Liver (tissue), 9 donors: ENCODE measurements around the gene NDUFS1. TPM values are rescaled to one million over a fixed set of nuclear protein-coding genes. Genes with fewer than 3 reads are reported as not detected.
"Not testable (repeated sequence)": the region's sequence is repeated elsewhere in the genome, so short reads cannot be mapped to it uniquely, and the experiment has no call there.

ENCODE experiments used
- DNase-seq: peaks from one replicate; pipeline ENCODE4 v3.0.0-alpha.2; 2017; ENCODE audit warnings: low spot score
- H3K27ac ChIP-seq, 2 donors: one replicate each; pipeline ENCODE4 v1.7.0; 2013; ENCODE audit warnings: inconsistent platforms in 2 of 2, low read length in 2 of 2, control low read depth in 1 of 2, low read depth in 1 of 2, mild to moderate bottlenecking in 1 of 2
- H3K27me3 ChIP-seq, 4 donors: one replicate each; pipeline versions ENCODE4 v1.6.1 to v1.7.0; 2013; ENCODE audit warnings: low read length in 3 of 4, inconsistent platforms in 1 of 4, mild to moderate bottlenecking in 1 of 4, moderate library complexity in 1 of 4; ENCODE audit not compliant: control insufficient read depth in 4 of 4, insufficient read depth in 4 of 4
- H3K36me3 ChIP-seq, 4 donors: one replicate each; pipeline versions ENCODE4 v1.6.1 to v1.7.0; 2013; ENCODE audit warnings: low read length in 3 of 4, mild to moderate bottlenecking in 3 of 4, low read depth in 1 of 4, moderate library complexity in 1 of 4; ENCODE audit not compliant: control insufficient read depth in 4 of 4, insufficient read depth in 3 of 4
- H3K4me1 ChIP-seq, 4 donors: one replicate each; pipeline versions ENCODE4 v1.6.1 to v1.7.0; 2013; ENCODE audit warnings: low read length in 3 of 4, mild to moderate bottlenecking in 3 of 4, moderate library complexity in 1 of 4; ENCODE audit not compliant: control insufficient read depth in 4 of 4, insufficient read depth in 4 of 4
- H3K4me3 ChIP-seq, 3 donors: one replicate each; pipeline versions ENCODE4 v1.6.1 to v1.7.0; 2013; ENCODE audit warnings: low read length in 3 of 3, control low read depth in 1 of 3, low read depth in 1 of 3, mild to moderate bottlenecking in 1 of 3
- H3K9ac ChIP-seq, 2 donors: one replicate each; pipeline ENCODE4 v1.7.0; 2013; ENCODE audit warnings: low read length in 2 of 2, mild to moderate bottlenecking in 2 of 2, moderate library complexity in 2 of 2, control low read depth in 1 of 2, low read depth in 1 of 2
- H3K9me3 ChIP-seq, 4 donors: one replicate each; pipeline versions ENCODE4 v1.6.1 to v1.7.0; 2013; ENCODE audit warnings: low read length in 3 of 4; ENCODE audit not compliant: control insufficient read depth in 4 of 4
- CTCF ChIP-seq: fragments of 150-350 bp; IDR thresholded peaks from 2 replicates; pipeline ENCODE4 v1.5.1; 2017; ENCODE audit warnings: improper control_type of control experiment, low read depth, low read length; ENCODE audit not compliant: missing input control
- EGR1 ChIP-seq, 2 donors: IDR thresholded peaks; 2 replicates each; pipeline ENCODE4 v1.6.1; 2016 to 2018; ENCODE audit warnings: antibody characterized with exemption in 2 of 2, low read depth in 2 of 2
- FOXA1 ChIP-seq: IDR thresholded peaks from 2 replicates; pipeline ENCODE4 v1.6.1; 2016; ENCODE audit warnings: antibody characterized with exemption
- FOXA2 ChIP-seq: IDR thresholded peaks from 2 replicates; pipeline ENCODE4 v1.6.1; 2016; ENCODE audit warnings: antibody characterized with exemption
- GABPA ChIP-seq, 2 donors: IDR thresholded peaks in 1 of 2; conservative IDR thresholded peaks in 1 of 2; 2 replicates each; pipeline ENCODE4 v1.6.1; 2016; ENCODE audit warnings: antibody characterized with exemption in 2 of 2, mild to moderate bottlenecking in 1 of 2, moderate library complexity in 1 of 2
- HNF4A ChIP-seq, 2 donors: conservative IDR thresholded peaks; 2 replicates each; pipeline ENCODE4 v1.6.1; 2016; ENCODE audit warnings: antibody characterized with exemption in 2 of 2, mild to moderate bottlenecking in 2 of 2
- HNF4G ChIP-seq: IDR thresholded peaks from 2 replicates; pipeline ENCODE4 v1.6.1; 2016; ENCODE audit warnings: antibody characterized with exemption
- JUND ChIP-seq, 2 donors: IDR thresholded peaks; 2 replicates each; pipeline ENCODE4 v1.6.1; 2016; ENCODE audit warnings: antibody characterized with exemption in 2 of 2
- NR2F2 ChIP-seq: IDR thresholded peaks from 2 replicates; pipeline ENCODE4 v1.6.1; 2016; ENCODE audit warnings: antibody characterized with exemption
- RAD21 ChIP-seq, 2 donors: IDR thresholded peaks; 2 replicates each; pipeline ENCODE4 v1.6.1; 2016; ENCODE audit warnings: antibody characterized with exemption in 2 of 2, mild to moderate bottlenecking in 2 of 2
- RXRA ChIP-seq, 2 donors: IDR thresholded peaks; 2 replicates each; pipeline ENCODE4 v1.6.1; 2017 to 2018; ENCODE audit warnings: antibody characterized with exemption in 2 of 2, mild to moderate bottlenecking in 1 of 2
- SP1 ChIP-seq: IDR thresholded peaks from 2 replicates; pipeline ENCODE4 v1.6.1; 2018; ENCODE audit warnings: antibody characterized with exemption, mild to moderate bottlenecking
- TAF1 ChIP-seq: conservative IDR thresholded peaks from 2 replicates; pipeline ENCODE4 v1.6.1; 2016; ENCODE audit warnings: antibody characterized with exemption, mild to moderate bottlenecking
- YY1 ChIP-seq: IDR thresholded peaks from 2 replicates; pipeline ENCODE4 v1.6.1; 2016; ENCODE audit warnings: antibody characterized with exemption, mild to moderate bottlenecking
- WGBS: extraction: QIAGEN DNeasy Blood & Tissue Kit; methylation state at CpG from one replicate; pipeline ENCODE4 v1.1.7; 2013; 5-methylcytosine and 5-hydroxymethylcytosine counted together
- polyA plus RNA-seq, 2 donors: library from polyadenylated mRNA; stranded (reverse) in 1 of 2; unstranded in 1 of 2; fragments of 200-250 nt in 1 of 2; fragments of >200 nt in 1 of 2; fragmentation: Nextera tagmentation in 1 of 2; extraction: Ambion mirVana in 1 of 2; gene quantifications; one replicate each; pipeline versions ENCODE4 v1.2.1 to v1.2.3, GENCODE V29; 2013 to 2015
- total RNA-seq, 2 donors: library from RNA; depleted of rRNA; stranded (reverse); fragments of >200 nt; gene quantifications; one replicate each; pipeline ENCODE4 v1.2.3, GENCODE V29; 2014
- TF ChIP-seq, protein P1 (sequence below): IDR thresholded peaks from 2 replicates; pipeline ENCODE4 v1.6.1; 2016; ENCODE audit warnings: antibody characterized with exemption, mild to moderate bottlenecking
- TF ChIP-seq, protein P2 (sequence below): IDR thresholded peaks from 2 replicates; pipeline ENCODE4 v1.6.1; 2016; ENCODE audit warnings: antibody characterized with exemption
- TF ChIP-seq, protein P3 (sequence below): IDR thresholded peaks from 2 replicates; pipeline ENCODE4 v1.6.1; 2016; ENCODE audit warnings: antibody characterized with exemption
- TF ChIP-seq, protein P4 (sequence below): IDR thresholded peaks from 2 replicates; pipeline ENCODE4 v1.6.1; 2016; ENCODE audit warnings: antibody characterized with exemption
- donor health status: healthy.
- donor health status: healthy.
- donor health status: healthy.
- donor health status: healthy.
- donor health status: healthy.

NDUFS1 gene
- total and polyA plus RNA-seq, 4 donors = 39.7 to 167 (median 83.2) TPM

DNA sequence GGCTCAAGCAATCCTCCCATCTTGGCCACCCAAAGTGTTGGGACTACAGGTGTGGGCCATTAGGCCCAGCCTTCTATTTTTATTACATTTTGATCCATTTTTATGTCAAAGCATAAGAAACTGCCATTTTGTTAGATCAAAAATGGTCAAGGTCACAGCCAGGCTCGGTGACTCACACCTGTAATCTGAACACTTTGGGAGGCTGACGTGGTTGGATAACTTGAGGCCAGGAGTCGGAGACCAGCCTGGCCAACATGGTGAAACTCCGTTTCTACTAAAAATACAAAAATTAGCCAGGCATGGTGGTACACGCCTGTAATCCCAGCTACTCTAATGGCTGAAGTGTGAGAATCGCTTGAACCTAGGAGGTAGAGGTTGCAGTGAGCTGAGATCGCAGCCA lies 49.7 kb upstream of the NDUFS1 start:
- Histone ChIP-seq H3K9ac (no peak overlapping the region), H3K27ac (no peak overlapping the region)
- 92% methylated on average over 7 of the region's 7 CpGs for WGBS

DNA sequence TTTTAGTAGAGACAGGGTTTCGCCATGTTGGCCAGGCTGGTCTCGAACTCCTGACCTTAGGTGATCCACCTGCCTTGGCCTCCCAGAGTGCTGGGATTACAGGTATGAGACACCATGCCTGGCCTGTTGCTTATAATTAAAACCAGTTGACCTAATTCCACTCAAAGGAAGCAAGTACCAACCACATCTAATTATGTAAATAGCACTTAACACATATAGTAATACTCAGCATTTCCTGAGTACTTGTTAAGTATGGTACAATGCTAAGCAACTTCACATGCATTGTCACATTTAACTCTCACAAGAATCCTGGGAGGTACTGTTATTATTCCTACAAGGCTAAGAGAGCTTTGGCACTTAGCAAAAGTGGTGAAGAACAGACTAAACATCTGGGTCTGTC lies 48.1 kb upstream of the NDUFS1 start:
- not testable (repeated sequence) for H3K9me3 ChIP-seq, H3K27me3 ChIP-seq, H3K36me3 ChIP-seq, DNase-seq, H3K27ac ChIP-seq, H3K9ac ChIP-seq, H3K4me3 ChIP-seq, H3K4me1 ChIP-seq
- 94% methylated on average over 2 of the region's 2 CpGs for WGBS

More for the DNA sequence above, 49.7 kb upstream of the NDUFS1 start:
- H3K4me3 ChIP-seq = no peak overlapping the region
- H3K36me3 ChIP-seq = no peaks in the 10 kb centered on the region
- H3K4me1 ChIP-seq = no peaks in the 10 kb centered on the region
- no peaks in the 10 kb centered on the region for H3K9me3 ChIP-seq
- H3K27me3 ChIP-seq = no peaks in the 10 kb centered on the region
- TF ChIP-seq, protein P1, sequence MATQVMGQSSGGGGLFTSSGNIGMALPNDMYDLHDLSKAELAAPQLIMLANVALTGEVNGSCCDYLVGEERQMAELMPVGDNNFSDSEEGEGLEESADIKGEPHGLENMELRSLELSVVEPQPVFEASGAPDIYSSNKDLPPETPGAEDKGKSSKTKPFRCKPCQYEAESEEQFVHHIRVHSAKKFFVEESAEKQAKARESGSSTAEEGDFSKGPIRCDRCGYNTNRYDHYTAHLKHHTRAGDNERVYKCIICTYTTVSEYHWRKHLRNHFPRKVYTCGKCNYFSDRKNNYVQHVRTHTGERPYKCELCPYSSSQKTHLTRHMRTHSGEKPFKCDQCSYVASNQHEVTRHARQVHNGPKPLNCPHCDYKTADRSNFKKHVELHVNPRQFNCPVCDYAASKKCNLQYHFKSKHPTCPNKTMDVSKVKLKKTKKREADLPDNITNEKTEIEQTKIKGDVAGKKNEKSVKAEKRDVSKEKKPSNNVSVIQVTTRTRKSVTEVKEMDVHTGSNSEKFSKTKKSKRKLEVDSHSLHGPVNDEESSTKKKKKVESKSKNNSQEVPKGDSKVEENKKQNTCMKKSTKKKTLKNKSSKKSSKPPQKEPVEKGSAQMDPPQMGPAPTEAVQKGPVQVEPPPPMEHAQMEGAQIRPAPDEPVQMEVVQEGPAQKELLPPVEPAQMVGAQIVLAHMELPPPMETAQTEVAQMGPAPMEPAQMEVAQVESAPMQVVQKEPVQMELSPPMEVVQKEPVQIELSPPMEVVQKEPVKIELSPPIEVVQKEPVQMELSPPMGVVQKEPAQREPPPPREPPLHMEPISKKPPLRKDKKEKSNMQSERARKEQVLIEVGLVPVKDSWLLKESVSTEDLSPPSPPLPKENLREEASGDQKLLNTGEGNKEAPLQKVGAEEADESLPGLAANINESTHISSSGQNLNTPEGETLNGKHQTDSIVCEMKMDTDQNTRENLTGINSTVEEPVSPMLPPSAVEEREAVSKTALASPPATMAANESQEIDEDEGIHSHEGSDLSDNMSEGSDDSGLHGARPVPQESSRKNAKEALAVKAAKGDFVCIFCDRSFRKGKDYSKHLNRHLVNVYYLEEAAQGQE = no peak
- TF ChIP-seq FOXA2 (no peak), HNF4A (conservative IDR thresholded peaks at IDR 0.05) (no peak), JUND (IDR thresholded peaks at IDR 0.05) (no peak), YY1 (no peak), TAF1 (no peak), RXRA (IDR thresholded peaks at IDR 0.05) (no peak), EGR1 (IDR thresholded peaks at IDR 0.05; ENCODE audit: low read depth in 2 of 2) (no peak), RAD21 (IDR thresholded peaks at IDR 0.05) (no peak), CTCF (no peak), SP1 (no peak), FOXA1 (no peak), GABPA (IDR thresholded peaks at IDR 0.05 in 1 of 2, conservative IDR thresholded peaks at IDR 0.05 in 1 of 2) (no peak), NR2F2 (no peak), HNF4G (no peak)
- TF ChIP-seq, protein P2, sequence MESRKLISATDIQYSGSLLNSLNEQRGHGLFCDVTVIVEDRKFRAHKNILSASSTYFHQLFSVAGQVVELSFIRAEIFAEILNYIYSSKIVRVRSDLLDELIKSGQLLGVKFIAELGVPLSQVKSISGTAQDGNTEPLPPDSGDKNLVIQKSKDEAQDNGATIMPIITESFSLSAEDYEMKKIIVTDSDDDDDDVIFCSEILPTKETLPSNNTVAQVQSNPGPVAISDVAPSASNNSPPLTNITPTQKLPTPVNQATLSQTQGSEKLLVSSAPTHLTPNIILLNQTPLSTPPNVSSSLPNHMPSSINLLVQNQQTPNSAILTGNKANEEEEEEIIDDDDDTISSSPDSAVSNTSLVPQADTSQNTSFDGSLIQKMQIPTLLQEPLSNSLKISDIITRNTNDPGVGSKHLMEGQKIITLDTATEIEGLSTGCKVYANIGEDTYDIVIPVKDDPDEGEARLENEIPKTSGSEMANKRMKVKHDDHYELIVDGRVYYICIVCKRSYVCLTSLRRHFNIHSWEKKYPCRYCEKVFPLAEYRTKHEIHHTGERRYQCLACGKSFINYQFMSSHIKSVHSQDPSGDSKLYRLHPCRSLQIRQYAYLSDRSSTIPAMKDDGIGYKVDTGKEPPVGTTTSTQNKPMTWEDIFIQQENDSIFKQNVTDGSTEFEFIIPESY = no peak
- TF ChIP-seq, protein P3, sequence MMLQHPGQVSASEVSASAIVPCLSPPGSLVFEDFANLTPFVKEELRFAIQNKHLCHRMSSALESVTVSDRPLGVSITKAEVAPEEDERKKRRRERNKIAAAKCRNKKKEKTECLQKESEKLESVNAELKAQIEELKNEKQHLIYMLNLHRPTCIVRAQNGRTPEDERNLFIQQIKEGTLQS = no peak
- TF ChIP-seq, protein P4, sequence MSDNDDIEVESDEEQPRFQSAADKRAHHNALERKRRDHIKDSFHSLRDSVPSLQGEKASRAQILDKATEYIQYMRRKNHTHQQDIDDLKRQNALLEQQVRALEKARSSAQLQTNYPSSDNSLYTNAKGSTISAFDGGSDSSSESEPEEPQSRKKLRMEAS = no peak
- no peak for DNase-seq
